HepG2 (cell line): ENCODE measurements around the gene TM7SF3. TPM values are rescaled to one million over a fixed set of nuclear protein-coding genes. Genes with fewer than 3 reads are reported as not detected.

ENCODE experiments used
- ERF ChIP-seq: IDR thresholded peaks from 2 replicates; pipeline ENCODE4 v1.6.1; 2018; ENCODE audit warnings: missing biosample characterization, missing genetic modification reagents
- PPARG ChIP-seq: conservative IDR thresholded peaks from 2 replicates; pipeline ENCODE4 v1.6.1; 2016; ENCODE audit warnings: missing biosample characterization, missing genetic modification reagents
- RNF2 ChIP-seq: fragments of 450-650 bp; conservative IDR thresholded peaks from 2 replicates; pipeline ENCODE4 v1.6.1; 2016; ENCODE audit warnings: low read depth
- SMYD3 ChIP-seq: sonication (generic); formaldehyde crosslinking; IDR thresholded peaks from 2 replicates; pipeline ENCODE4 v1.8.1; 2023; ENCODE audit warnings: mild to moderate bottlenecking, missing genetic modification reagents
- TCF12 ChIP-seq, 2 experiments: fragments of 450-650 bp in 1 of 2; sonication (generic) in 1 of 2; formaldehyde crosslinking in 1 of 2; IDR thresholded peaks; 2 replicates each; pipeline versions ENCODE4 v1.6.1 to v1.8.0; 2017 to 2022; ENCODE audit warnings: antibody characterized with exemption in 1 of 2, mild to moderate bottlenecking in 1 of 2, missing genetic modification reagents in 1 of 2, moderate library complexity in 1 of 2
- ZNF501 ChIP-seq: sonication (generic); formaldehyde crosslinking; IDR thresholded peaks from 2 replicates; pipeline ENCODE4 v1.5.1; 2020; ENCODE audit warnings: mild to moderate bottlenecking, moderate library complexity, missing genetic modification reagents
- ZNF598 ChIP-seq: sonication (generic); formaldehyde crosslinking; IDR thresholded peaks from 2 replicates; pipeline ENCODE4 v1.5.1; 2020; ENCODE audit warnings: mild to moderate bottlenecking, missing genetic modification reagents, borderline replicate concordance
- ZNF780A ChIP-seq: sonication (generic); formaldehyde crosslinking; IDR thresholded peaks from 2 replicates; pipeline ENCODE4 v1.8.0; 2022; ENCODE audit warnings: mild to moderate bottlenecking, missing genetic modification reagents, moderate library complexity
- polyA plus RNA-seq, 8 experiments: library from polyadenylated mRNA; depleted of rRNA in 3 of 8; stranded (reverse) in 7 of 8; unstranded in 1 of 8; fragments of >200 nt; fragmentation: Illumina TruSeq in 4 of 8; extraction: Trizol in 4 of 8; gene quantifications; 2 replicates each; pipeline versions ENCODE4 v1.2.1 to v1.2.3, GENCODE V29; 2011 to 2016; ENCODE audit warnings: low read depth in 4 of 8, missing spikeins in 1 of 8, mixed read lengths in 1 of 8; ENCODE audit not compliant: insufficient read depth in 1 of 8
- total RNA-seq, 5 experiments: library from RNA; depleted of rRNA; stranded (reverse); fragments of >200 nt; fragmentation: Illumina TruSeq; extraction: Trizol; gene quantifications; 2 replicates each; pipeline ENCODE4 v1.2.3, GENCODE V29; 2016; ENCODE audit warnings: low read depth in 1 of 5
- TF ChIP-seq, protein P1 (sequence below): sonication (generic); formaldehyde crosslinking; IDR thresholded peaks from 2 replicates; pipeline ENCODE4 v1.5.1; 2020; ENCODE audit warnings: missing genetic modification reagents, mild to moderate bottlenecking, borderline replicate concordance
- TF ChIP-seq, protein P2 (sequence below): sonication (generic); formaldehyde crosslinking; IDR thresholded peaks from 2 replicates; pipeline ENCODE4 v1.5.0; 2020; ENCODE audit warnings: missing genetic modification reagents
- TF ChIP-seq, protein P3 (sequence below): sonication (generic); formaldehyde crosslinking; IDR thresholded peaks from 2 replicates; pipeline ENCODE4 v1.4.0; 2020; ENCODE audit warnings: mild to moderate bottlenecking, missing genetic modification reagents, borderline replicate concordance
- TF ChIP-seq, protein P4 (sequence below): sonication (generic); formaldehyde crosslinking; IDR thresholded peaks from 2 replicates; pipeline ENCODE4 v1.5.0; 2020; ENCODE audit warnings: mild to moderate bottlenecking, missing genetic modification reagents, borderline replicate concordance
- TF ChIP-seq, protein P5 (sequence below): sonication (generic); formaldehyde crosslinking; IDR thresholded peaks from 2 replicates; pipeline ENCODE4 v1.8.1; 2023; ENCODE audit warnings: mild to moderate bottlenecking, inconsistent platforms, moderate library complexity, missing genetic modification reagents, borderline replicate concordance
- TF ChIP-seq, protein P6 (sequence below): sonication (generic); formaldehyde crosslinking; IDR thresholded peaks from 2 replicates; pipeline ENCODE4 v1.4.0; 2020; ENCODE audit warnings: missing genetic modification reagents; ENCODE audit errors: not compliant biosample characterization
- TF ChIP-seq, protein P7 (sequence below): sonication (generic); formaldehyde crosslinking; IDR thresholded peaks from 2 replicates; pipeline ENCODE4 v1.8.1; 2023; ENCODE audit warnings: mild to moderate bottlenecking, missing genetic modification reagents, borderline replicate concordance
- TF ChIP-seq, protein P8 (sequence below): sonication (generic); formaldehyde crosslinking; conservative IDR thresholded peaks from 2 replicates; pipeline ENCODE4 v1.8.0; 2022; ENCODE audit warnings: mild to moderate bottlenecking, moderate library complexity, missing genetic modification reagents

The TM7SF3 gene
- total and polyA plus RNA-seq, 2 of the 13 experiments (the other 11 are each of a cell fraction or from before 2014, with no cell fraction given), result 116 to 142 TPM

DNA sequence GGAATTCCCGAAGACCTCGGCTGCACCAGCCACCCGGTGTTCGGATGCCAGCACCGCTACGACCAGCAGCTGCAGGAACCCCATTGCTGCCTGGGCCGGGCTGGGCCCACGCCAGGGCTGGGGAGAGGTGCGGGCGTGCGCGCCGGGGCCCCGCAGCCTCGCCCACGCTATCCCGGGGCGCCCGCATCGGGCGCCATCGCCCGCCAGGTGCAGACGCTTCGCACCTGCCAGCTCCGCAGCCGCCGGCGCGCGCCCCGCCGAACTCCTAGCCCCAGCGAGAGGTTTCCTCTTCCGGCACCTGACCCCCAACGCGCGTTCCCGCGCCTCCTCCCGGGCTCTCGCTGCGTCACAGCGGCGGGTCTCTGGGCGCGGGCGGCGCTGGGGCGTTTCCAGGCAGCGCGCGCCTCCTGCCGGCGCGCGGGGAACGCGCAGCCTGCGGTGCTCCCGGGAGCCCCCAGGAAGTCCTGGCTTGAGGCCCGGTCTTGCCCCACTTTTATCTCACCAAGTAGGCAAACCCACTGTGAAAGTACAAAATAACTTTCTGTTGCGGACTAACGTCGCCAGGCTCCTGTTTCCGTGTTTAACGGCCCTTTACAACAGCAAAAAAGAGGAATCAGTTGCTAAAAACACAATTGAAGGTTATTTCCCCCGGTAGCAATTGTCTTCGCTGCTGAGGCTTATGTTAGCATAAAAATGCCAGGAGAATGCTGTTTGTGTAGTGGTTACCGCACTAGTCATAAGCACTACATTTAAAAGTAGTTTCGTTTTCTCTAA is at the start of gene TM7SF3 (continued):
- TF ChIP-seq, protein P1, sequence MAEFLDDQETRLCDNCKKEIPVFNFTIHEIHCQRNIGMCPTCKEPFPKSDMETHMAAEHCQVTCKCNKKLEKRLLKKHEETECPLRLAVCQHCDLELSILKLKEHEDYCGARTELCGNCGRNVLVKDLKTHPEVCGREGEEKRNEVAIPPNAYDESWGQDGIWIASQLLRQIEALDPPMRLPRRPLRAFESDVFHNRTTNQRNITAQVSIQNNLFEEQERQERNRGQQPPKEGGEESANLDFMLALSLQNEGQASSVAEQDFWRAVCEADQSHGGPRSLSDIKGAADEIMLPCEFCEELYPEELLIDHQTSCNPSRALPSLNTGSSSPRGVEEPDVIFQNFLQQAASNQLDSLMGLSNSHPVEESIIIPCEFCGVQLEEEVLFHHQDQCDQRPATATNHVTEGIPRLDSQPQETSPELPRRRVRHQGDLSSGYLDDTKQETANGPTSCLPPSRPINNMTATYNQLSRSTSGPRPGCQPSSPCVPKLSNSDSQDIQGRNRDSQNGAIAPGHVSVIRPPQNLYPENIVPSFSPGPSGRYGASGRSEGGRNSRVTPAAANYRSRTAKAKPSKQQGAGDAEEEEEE (CRISPR knock-in tag), result no peak
- no peak for TF ChIP-seq TCF12 (IDR thresholded peaks at IDR 0.05)
- TF ChIP-seq TCF12 (CRISPR knock-in tag; IDR thresholded peaks at IDR 0.05), result peak; percentile 80
- TF ChIP-seq SMYD3 (CRISPR knock-in tag), result 0 out of 2 replicates have a peak, but pooled peaks have one; percentile 64
- peak; percentile 46; the same call in 1 of the 2 replicates for TF ChIP-seq ZNF598 (CRISPR knock-in tag)
- TF ChIP-seq, protein P2, sequence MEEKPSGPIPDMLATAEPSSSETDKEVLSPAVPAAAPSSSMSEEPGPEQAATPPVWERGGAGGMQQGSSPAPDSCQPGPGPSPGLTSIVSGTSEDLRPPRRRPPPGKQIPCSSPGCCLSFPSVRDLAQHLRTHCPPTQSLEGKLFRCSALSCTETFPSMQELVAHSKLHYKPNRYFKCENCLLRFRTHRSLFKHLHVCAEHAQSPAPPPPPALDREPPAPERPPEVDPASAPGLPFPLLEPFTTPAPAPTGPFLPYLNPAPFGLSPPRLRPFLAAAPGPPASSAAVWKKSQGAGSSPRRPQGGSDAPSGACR (CRISPR knock-in tag), result peak; percentile 70; the same call in 1 of the 2 replicates
- TF ChIP-seq ZNF501 (CRISPR knock-in tag), result peak; percentile 68
- TF ChIP-seq, protein P3, sequence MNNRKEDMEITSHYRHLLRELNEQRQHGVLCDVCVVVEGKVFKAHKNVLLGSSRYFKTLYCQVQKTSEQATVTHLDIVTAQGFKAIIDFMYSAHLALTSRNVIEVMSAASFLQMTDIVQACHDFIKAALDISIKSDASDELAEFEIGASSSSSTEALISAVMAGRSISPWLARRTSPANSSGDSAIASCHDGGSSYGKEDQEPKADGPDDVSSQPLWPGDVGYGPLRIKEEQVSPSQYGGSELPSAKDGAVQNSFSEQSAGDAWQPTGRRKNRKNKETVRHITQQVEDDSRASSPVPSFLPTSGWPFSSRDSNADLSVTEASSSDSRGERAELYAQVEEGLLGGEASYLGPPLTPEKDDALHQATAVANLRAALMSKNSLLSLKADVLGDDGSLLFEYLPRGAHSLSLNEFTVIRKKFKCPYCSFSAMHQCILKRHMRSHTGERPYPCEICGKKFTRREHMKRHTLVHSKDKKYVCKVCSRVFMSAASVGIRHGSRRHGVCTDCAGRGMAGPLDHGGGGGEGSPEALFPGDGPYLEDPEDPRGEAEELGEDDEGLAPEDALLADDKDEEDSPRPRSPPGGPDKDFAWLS (CRISPR knock-in tag), result no peak
- TF ChIP-seq, protein P4, sequence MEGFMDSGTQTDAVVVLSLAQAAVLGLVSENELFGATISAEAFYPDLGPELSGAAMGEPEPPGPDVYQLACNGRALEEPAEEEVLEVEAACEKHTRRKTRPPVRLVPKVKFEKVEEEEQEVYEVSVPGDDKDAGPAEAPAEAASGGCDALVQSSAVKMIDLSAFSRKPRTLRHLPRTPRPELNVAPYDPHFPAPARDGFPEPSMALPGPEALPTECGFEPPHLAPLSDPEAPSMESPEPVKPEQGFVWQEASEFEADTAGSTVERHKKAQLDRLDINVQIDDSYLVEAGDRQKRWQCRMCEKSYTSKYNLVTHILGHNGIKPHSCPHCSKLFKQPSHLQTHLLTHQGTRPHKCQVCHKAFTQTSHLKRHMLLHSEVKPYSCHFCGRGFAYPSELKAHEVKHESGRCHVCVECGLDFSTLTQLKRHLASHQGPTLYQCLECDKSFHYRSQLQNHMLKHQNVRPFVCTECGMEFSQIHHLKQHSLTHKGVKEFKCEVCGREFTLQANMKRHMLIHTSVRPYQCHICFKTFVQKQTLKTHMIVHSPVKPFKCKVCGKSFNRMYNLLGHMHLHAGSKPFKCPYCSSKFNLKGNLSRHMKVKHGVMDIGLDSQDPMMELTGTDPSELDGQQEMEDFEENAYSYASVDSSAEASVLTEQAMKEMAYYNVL (CRISPR knock-in tag), result peak; percentile 84
- TF ChIP-seq, protein P5, sequence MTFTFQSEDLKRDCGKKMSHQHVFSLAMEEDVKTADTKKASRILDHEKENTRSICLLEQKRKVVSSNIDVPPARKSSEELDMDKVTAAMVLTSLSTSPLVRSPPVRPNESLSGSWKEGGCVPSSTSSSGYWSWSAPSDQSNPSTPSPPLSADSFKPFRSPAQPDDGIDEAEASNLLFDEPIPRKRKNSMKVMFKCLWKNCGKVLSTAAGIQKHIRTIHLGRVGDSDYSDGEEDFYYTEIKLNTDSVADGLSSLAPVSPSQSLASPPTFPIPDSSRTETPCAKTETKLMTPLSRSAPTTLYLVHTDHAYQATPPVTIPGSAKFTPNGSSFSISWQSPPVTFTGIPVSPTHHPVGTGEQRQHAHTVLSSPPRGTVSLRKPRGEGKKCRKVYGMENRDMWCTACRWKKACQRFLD (CRISPR knock-in tag), result peak; percentile 43; the same call in 1 of the 2 replicates
- peak; percentile 54; the same call in 1 of the 2 replicates for TF ChIP-seq PPARG
- TF ChIP-seq, protein P6, sequence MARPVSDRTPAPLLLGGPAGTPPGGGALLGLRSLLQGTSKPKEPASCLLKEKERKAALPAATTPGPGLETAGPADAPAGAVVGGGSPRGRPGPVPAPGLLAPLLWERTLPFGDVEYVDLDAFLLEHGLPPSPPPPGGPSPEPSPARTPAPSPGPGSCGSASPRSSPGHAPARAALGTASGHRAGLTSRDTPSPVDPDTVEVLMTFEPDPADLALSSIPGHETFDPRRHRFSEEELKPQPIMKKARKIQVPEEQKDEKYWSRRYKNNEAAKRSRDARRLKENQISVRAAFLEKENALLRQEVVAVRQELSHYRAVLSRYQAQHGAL (CRISPR knock-in tag), result peak; percentile 80
- peak; percentile 89 for TF ChIP-seq RNF2
- TF ChIP-seq, protein P7, sequence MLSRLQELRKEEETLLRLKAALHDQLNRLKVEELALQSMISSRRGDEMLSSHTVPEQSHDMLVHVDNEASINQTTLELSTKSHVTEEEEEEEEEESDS (CRISPR knock-in tag), result 0 out of 2 replicates have a peak, but pooled peaks have one; percentile 51
- peak; percentile 84 for TF ChIP-seq ERF (CRISPR knock-in tag)
- TF ChIP-seq ZNF780A (CRISPR knock-in tag), result peak; percentile 30; the same call in 1 of the 2 replicates
- TF ChIP-seq, protein P8, sequence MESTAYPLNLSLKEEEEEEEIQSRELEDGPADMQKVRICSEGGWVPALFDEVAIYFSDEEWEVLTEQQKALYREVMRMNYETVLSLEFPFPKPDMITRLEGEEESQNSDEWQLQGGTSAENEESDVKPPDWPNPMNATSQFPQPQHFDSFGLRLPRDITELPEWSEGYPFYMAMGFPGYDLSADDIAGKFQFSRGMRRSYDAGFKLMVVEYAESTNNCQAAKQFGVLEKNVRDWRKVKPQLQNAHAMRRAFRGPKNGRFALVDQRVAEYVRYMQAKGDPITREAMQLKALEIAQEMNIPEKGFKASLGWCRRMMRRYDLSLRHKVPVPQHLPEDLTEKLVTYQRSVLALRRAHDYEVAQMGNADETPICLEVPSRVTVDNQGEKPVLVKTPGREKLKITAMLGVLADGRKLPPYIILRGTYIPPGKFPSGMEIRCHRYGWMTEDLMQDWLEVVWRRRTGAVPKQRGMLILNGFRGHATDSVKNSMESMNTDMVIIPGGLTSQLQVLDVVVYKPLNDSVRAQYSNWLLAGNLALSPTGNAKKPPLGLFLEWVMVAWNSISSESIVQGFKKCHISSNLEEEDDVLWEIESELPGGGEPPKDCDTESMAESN (CRISPR knock-in tag), result peak; percentile 80
